GM21526 (cell line): ENCODE measurements around the gene PIK3CB.
"Not testable (repeated sequence)": the region's sequence is repeated elsewhere in the genome, so short reads cannot be mapped to it uniquely, and the experiment has no call there.

ENCODE experiments used
- ATAC-seq: cut with Tn5 transposase; IDR thresholded peaks from one replicate; pipeline ENCODE4 v1.9.1; 2021; ENCODE audit warnings: moderate library complexity; ENCODE audit not compliant: unreplicated experiment, low FRiP score

The PIK3CB gene

GRCh38 chr3:138638641-138639040 is 196.1 kb downstream of the PIK3CB start:
- ATAC-seq = no peak

- no peak for ATAC-seq
Observed at GRCh38 chr3:138629526-138629925, 205.2 kb downstream of the PIK3CB start.

- ATAC-seq = no peak
Observed at GRCh38 chr3:138625707-138626365, 208.9 kb downstream of the PIK3CB start.

- ATAC-seq = no peak
Observed at GRCh38 chr3:138624518-138624917, 210.2 kb downstream of the PIK3CB start.

GRCh38 chr3:138620431-138620830 is 214.3 kb downstream of the PIK3CB start:
- ATAC-seq = no peak

- no peak for ATAC-seq
Observed at GRCh38 chr3:138615462-138615861, 219.3 kb downstream of the PIK3CB start.

GRCh38 chr3:138609898-138610266 is 224.8 kb downstream of the PIK3CB start:
- ATAC-seq = no peak

GRCh38 chr3:138608322-138609135 is 226.2 kb downstream of the PIK3CB start, which contains the start of gene FAIM:
FAIM (plus strand) TSS chr3:138608771; CDS start chr3:138619727, 10,956 bp downstream.
- ATAC-seq = peak; percentile 66

GRCh38 chr3:138604106-138604595 is 230.6 kb downstream of the PIK3CB start:
- ATAC-seq = not testable (repeated sequence)
